Spleen (tissue), 11 donors: ENCODE results near the gene LDLRAD4. TPM values are rescaled to one million over a fixed set of nuclear protein-coding genes. Genes with fewer than 3 reads are reported as not detected.

ENCODE experiments used
- DNase-seq: peaks from one replicate; pipeline ENCODE4 v3.0.0-alpha.2; 2020
- H3K27ac ChIP-seq, 8 donors: fragments of 200-600 bp; sonication (generic) in 7 of 8; 1 replicate in 4 of 8; 2 replicates in 4 of 8; pipeline versions ENCODE4 v1.5.0 to v1.8.0; 2016 to 2021; ENCODE audit warnings: inconsistent platforms in 4 of 8, mild to moderate bottlenecking in 4 of 8, moderate library complexity in 1 of 8
- H3K27me3 ChIP-seq, 7 donors: fragments of 200-600 bp; sonication (generic) in 6 of 7; replicated peaks in 1 of 7; 1 replicate in 4 of 7; 2 replicates in 3 of 7; pipeline versions ENCODE4 v1.5.0 to v1.8.0; 2016 to 2021; ENCODE audit warnings: inconsistent platforms in 3 of 7, mild to moderate bottlenecking in 1 of 7
- H3K36me3 ChIP-seq, 6 donors: fragments of 200-600 bp; sonication (generic) in 5 of 6; 1 replicate in 4 of 6; 2 replicates in 2 of 6; pipeline versions ENCODE4 v1.5.0 to v1.8.0; 2016 to 2021; ENCODE audit warnings: inconsistent platforms in 2 of 6
- H3K4me1 ChIP-seq, 6 donors: fragments of 200-600 bp; sonication (generic) in 5 of 6; 1 replicate in 3 of 6; 2 replicates in 3 of 6; pipeline versions ENCODE4 v1.5.0 to v1.8.0; 2016 to 2021; ENCODE audit warnings: inconsistent platforms in 3 of 6
- H3K4me3 ChIP-seq, 8 donors: fragments of 200-600 bp; sonication (generic) in 7 of 8; 1 replicate in 4 of 8; 2 replicates in 4 of 8; pipeline versions ENCODE4 v1.5.0 to v1.8.0; 2016 to 2021; ENCODE audit warnings: inconsistent platforms in 4 of 8, mild to moderate bottlenecking in 4 of 8, moderate library complexity in 2 of 8
- H3K9me3 ChIP-seq, 8 donors: fragments of 200-600 bp; sonication (generic) in 7 of 8; 1 replicate in 4 of 8; 2 replicates in 4 of 8; pipeline versions ENCODE4 v1.5.0 to v1.8.0; 2016 to 2021; ENCODE audit warnings: inconsistent platforms in 4 of 8
- POLR2A ChIP-seq, 3 donors: fragments of 450-650 bp; IDR thresholded peaks; one replicate each; pipeline ENCODE4 v1.5.1; 2017; ENCODE audit warnings: antibody characterized with exemption in 3 of 3, mild to moderate bottlenecking in 1 of 3
- POLR2AphosphoS5 ChIP-seq, 3 donors: sonication (generic); formaldehyde crosslinking; IDR thresholded peaks; one replicate each; pipeline ENCODE4 v1.5.1; 2017; ENCODE audit warnings: antibody characterized with exemption in 3 of 3
- WGBS, 5 donors: extraction: QIAGEN DNeasy Blood & Tissue Kit in 3 of 5; methylation state at CpG; one replicate each; pipeline versions ENCODE4 v1.1.5 to v1.1.7; 2013 to 2018; 5-methylcytosine and 5-hydroxymethylcytosine counted together
- intact Hi-C: fragments of 100-400 bp; cut with DNase I; formaldehyde crosslinking; loops from one replicate; pipeline ENCODE4 v1.15.0; 2023; ENCODE audit warnings: low total_unique reads
- polyA plus RNA-seq, 3 donors: library from polyadenylated mRNA; stranded (reverse); fragments of 200-250 nt; gene quantifications; one replicate each; pipeline ENCODE4 v1.2.1, GENCODE V29; 2013
- total RNA-seq, 7 donors: library from RNA; depleted of rRNA in 3 of 7; stranded (reverse); fragments of >200 nt in 3 of 7; fragmentation: NEBNext Ultra II Directional in 4 of 7; extraction: Animal tissue kit (Norgen Biotek cat#: 25700) in 4 of 7; gene quantifications; one replicate each; pipeline versions ENCODE4 v1.1.0 to v1.2.1, GENCODE V29; 2016 to 2021
- TF ChIP-seq, protein P1 (sequence below), 11 experiments: fragments of 200-600 bp in 7 of 11; fragments of 450-650 bp in 4 of 11; sonication (generic) in 4 of 11; IDR thresholded peaks in 8 of 11; conservative IDR thresholded peaks in 3 of 11; 1 replicate in 7 of 11; 2 replicates in 4 of 11; pipeline versions ENCODE4 v1.4.0 to v1.8.0; 2016 to 2021; ENCODE audit warnings: antibody characterized with exemption in 11 of 11, inconsistent platforms in 4 of 11, mild to moderate bottlenecking in 1 of 11
- donor health status: healthy with polysubstance abuse.
- donor health status: DM: no; HTN: no; CAD: no; lungs with moderate emphysema.
- donor health status: DM: no; HTN: no; CAD: no.
- donor health status: Bipolar disorder and iron deficiency.
- donor health status: healthy.
- donor health status: DM: no; HTN: no; CAD: no.
- donor health status: DM: yes; HTN: yes; CAD: no.

LDLRAD4 gene
- total and polyA plus RNA-seq, 10 donors: 4.5 to 80.8 (median 46.4) TPM

DNA sequence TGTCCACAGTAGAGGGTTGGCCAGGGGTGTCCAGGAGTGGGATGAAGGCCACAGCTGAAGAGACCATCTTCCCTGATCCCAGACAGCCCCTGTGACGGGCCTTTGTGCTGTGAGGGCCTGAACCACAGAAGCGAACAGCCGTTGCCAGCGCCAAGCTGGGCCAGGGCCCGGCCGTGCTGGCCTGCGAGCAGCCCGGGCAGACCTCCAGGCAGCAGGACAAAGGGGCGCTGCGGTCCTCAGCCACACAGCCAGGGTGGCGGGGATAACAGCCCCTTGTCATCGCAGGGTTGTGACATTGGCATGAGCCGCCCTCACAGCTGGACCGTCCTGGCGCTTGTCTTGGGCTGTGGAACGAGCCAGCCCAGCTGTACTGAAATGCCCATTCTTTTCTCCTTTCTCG is 346.7 kb downstream of the LDLRAD4 start:
- no peaks in the 10 kb centered on the region for H3K9me3 ChIP-seq
- WGBS, 5 donors: 92 to 95% (median 94%) methylated on average over 15 to 17 of the region's 17 CpGs
- H3K4me3 ChIP-seq: no peak overlapping the region
- no peak for DNase-seq
- peaks cover 0 to 80% (median 61%) of the 10 kb centered on the region in 6 donors for H3K4me1 ChIP-seq
- H3K27ac ChIP-seq: peak overlapping the region in 2 of 8 donors; percentile 88 to 94
- intact Hi-C loops: no loop called here
- no peaks in the 10 kb centered on the region for H3K27me3 ChIP-seq
- TF ChIP-seq POLR2AphosphoS5 (IDR thresholded peaks at IDR 0.05): peak in 1 of 3 donors; percentile 17
- TF ChIP-seq, protein P1, sequence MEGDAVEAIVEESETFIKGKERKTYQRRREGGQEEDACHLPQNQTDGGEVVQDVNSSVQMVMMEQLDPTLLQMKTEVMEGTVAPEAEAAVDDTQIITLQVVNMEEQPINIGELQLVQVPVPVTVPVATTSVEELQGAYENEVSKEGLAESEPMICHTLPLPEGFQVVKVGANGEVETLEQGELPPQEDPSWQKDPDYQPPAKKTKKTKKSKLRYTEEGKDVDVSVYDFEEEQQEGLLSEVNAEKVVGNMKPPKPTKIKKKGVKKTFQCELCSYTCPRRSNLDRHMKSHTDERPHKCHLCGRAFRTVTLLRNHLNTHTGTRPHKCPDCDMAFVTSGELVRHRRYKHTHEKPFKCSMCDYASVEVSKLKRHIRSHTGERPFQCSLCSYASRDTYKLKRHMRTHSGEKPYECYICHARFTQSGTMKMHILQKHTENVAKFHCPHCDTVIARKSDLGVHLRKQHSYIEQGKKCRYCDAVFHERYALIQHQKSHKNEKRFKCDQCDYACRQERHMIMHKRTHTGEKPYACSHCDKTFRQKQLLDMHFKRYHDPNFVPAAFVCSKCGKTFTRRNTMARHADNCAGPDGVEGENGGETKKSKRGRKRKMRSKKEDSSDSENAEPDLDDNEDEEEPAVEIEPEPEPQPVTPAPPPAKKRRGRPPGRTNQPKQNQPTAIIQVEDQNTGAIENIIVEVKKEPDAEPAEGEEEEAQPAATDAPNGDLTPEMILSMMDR (IDR thresholded peaks at IDR 0.05 in 8 of 11, conservative IDR thresholded peaks at IDR 0.05 in 3 of 11): no peak
- no peaks in the 10 kb centered on the region for H3K36me3 ChIP-seq

DNA sequence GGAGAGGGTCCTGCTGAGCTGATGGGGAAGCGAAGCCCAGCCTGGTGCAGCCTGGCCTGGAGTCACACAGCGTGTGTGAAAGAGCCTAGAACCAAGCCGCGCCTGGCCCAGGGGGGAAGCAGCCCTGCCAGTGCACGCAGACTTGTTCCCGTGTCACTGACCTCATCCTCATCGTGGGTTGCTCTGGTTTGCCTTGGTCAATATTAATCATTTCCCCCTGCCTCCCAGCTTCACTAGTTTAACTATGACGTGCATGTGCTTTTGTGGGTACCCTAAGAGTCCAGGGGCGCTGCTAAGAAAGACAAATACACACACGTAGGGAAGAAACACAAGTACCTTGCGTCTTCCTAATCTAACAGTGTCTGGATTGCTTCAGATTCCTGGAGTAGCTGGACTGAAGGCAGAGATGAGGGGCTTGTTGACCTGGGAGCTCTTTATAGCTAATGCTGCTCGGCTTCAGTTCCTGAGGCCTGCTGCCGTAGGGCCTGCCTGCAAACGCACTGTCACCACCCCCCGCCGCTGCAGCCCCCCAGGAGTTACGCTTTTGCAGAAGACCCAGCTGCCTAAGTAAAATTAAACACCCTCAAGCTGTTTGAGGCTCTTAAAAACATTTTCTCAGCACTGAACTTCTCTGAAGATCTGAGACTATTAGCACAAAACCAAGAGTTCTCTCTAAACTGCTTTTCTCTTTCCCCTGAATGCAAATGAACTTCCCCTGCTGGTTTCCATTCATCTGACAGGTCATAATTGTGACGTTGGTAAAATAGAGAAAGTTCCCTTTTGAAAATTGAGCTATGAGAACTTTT is 348.6 kb downstream of the LDLRAD4 start:
- H3K27me3 ChIP-seq: no peaks in the 10 kb centered on the region
- no peaks in the 10 kb centered on the region for H3K9me3 ChIP-seq
- peaks cover 0 to 87% (median 58%) of the 10 kb centered on the region in 6 donors for H3K4me1 ChIP-seq
- peak; percentile 90 for DNase-seq
- WGBS, 5 donors: 30 to 41% (median 41%) methylated on average over 18 of the region's 18 CpGs
- TF ChIP-seq POLR2AphosphoS5 (IDR thresholded peaks at IDR 0.05) (peak; percentile 81 to 85 (median 82)), POLR2A (IDR thresholded peaks at IDR 0.05) (peak in 1 of 3 donors; percentile 15)
- TF ChIP-seq, protein P1 (IDR thresholded peaks at IDR 0.05 in 8 of 11, conservative IDR thresholded peaks at IDR 0.05 in 3 of 11): no peak
- H3K36me3 ChIP-seq: no peaks in the 10 kb centered on the region
- peak overlapping the region; percentile 72 to 94 (median 86) for H3K27ac ChIP-seq
- intact Hi-C loops: no loop called here
- peak overlapping the region in 1 of 8 donors; percentile 41 for H3K4me3 ChIP-seq

DNA sequence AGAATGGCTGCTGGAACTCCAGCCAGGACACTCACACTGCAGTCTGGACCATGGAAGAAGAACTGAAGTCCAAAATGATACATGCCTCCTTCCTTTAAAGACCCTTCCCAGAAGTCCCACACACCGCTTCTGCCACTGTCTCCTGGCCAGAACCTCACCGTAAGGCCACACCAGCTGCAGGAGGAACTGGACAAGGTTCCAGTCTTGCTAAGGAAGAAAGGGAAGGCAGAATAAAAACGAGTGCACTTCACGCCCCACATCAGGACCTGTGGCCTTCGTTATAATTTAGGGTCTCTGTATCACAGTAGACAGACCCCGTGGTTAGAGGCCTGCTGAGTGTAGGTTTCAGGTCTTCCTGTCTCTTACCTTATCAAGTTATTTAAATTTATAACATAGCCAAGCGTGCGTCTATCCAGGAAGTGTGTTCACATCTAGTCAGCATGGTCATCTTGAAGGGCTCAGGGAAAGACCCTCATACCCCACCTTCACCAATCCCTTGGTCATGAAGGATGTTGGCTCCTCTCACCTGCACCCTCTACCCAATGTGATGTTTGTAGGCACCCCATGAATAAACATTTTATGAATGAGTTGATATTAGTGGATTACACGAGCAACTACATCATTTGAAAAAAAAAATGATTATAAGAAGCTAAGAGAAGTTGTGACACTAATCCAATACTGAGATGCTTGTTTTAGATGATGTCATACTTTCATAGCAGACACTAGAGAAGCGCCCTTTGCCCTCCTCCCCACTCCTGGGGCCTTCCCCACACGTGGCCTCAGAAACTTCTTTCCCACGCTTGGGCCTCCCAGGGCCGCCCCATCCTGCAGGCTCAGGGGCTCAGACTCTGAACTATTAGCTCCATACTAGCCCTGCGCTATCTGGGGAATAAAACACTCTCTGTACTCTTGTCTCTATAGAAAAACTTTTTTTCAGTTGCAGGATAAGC is 350.2 kb downstream of the LDLRAD4 start:
- intact Hi-C loops: no loop called here
- TF ChIP-seq, protein P1 (IDR thresholded peaks at IDR 0.05 in 8 of 11, conservative IDR thresholded peaks at IDR 0.05 in 3 of 11): no peak
- Histone ChIP-seq H3K27ac (peak overlapping the region in 5 of 8 donors; percentile 83 to 94 (median 88)), H3K36me3 (no peaks in the 10 kb centered on the region), H3K4me3 (no peak overlapping the region), H3K27me3 (no peaks in the 10 kb centered on the region), H3K9me3 (no peaks in the 10 kb centered on the region), H3K4me1 (peaks cover 0 to 72% (median 42%) of the 10 kb centered on the region in 6 donors)
- WGBS, 5 donors: 61 to 63% (median 62%) methylated on average over 14 of the region's 14 CpGs
- no peak for DNase-seq
